ENCODE measurements around the gene GPR18. TPM values are rescaled to one million over a fixed set of nuclear protein-coding genes. Genes with fewer than 3 reads are reported as not detected.

GPR18 gene, protein sequence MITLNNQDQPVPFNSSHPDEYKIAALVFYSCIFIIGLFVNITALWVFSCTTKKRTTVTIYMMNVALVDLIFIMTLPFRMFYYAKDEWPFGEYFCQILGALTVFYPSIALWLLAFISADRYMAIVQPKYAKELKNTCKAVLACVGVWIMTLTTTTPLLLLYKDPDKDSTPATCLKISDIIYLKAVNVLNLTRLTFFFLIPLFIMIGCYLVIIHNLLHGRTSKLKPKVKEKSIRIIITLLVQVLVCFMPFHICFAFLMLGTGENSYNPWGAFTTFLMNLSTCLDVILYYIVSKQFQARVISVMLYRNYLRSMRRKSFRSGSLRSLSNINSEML
- not detected in 2 replicates for total RNA-seq (2021)
- Bru-seq, nascent RNA: not detected
- BruChase-seq, experiment 1, labeled RNA remaining after a 2-hour chase: not detected
- percentile 14 among the genes with signal in this experiment for BruChase-seq, experiment 2, labeled RNA remaining after a 6-hour chase
- long read RNA-seq: 0 reads

DNA sequence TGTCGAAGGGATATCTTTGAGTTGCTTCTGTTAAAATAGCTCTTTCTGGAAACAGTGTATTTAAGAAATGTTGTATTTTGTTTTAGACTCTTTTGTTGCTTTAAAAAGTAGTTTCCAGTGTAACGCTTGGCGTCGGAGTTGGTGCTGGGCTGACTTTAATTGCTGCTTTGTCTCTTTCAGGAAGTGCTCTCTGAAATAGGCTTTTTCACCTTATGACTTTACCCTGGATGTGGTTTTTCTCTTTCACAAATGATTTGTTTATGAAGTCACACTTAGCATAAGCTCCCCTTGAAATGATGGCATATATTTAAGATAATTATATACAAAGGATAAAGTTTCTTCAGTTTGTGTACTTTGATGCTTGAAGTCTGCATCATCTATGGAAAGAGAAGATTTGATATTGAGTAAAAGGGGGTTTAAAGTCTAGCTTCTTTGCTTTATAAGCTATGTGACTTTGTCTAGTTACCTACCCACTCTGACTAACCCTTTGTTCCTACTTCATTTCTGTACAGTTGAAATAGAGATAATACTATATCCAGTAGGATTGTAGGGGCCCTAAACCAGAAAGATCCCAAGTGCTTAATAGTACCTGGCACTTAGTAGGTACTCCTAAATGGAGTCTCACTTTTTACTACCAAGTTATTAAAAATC is at the start of gene GPR18:
Gene GPR18, minus strand, starts transcription at position 170 of the 651 bp plus-strand sequence. CDS start 2,507 bp downstream, outside the sequence.
- H3K4me1 ChIP-seq (ENCODE audit: insufficient read depth, low read length, poor library complexity, severe bottlenecking): peaks cover 8% of the 10 kb centered on the region
- H3K27ac ChIP-seq (ENCODE audit: low read depth, low read length, poor library complexity, severe bottlenecking): no peak within 1 kb of the TSS
- CTCF ChIA-PET: no interaction called here
- no TSS peak for BruUV-seq (replicated peaks)
- H3K4me3 ChIP-seq (ENCODE audit: low read depth, low read length, poor library complexity, severe bottlenecking): no peak within 1 kb of the TSS
- no peaks in the 10 kb centered on the region for H3K9me3 ChIP-seq (ENCODE audit: low read depth, low read length, poor library complexity, severe bottlenecking)
- peaks cover 4% of the 10 kb centered on the region for H3K36me3 ChIP-seq (ENCODE audit: insufficient read depth, low read length, poor library complexity, severe bottlenecking)
- POLR2A ChIA-PET (ENCODE audit: low non-redundant PET): no interaction called here
- TF ChIP-seq, protein P1, sequence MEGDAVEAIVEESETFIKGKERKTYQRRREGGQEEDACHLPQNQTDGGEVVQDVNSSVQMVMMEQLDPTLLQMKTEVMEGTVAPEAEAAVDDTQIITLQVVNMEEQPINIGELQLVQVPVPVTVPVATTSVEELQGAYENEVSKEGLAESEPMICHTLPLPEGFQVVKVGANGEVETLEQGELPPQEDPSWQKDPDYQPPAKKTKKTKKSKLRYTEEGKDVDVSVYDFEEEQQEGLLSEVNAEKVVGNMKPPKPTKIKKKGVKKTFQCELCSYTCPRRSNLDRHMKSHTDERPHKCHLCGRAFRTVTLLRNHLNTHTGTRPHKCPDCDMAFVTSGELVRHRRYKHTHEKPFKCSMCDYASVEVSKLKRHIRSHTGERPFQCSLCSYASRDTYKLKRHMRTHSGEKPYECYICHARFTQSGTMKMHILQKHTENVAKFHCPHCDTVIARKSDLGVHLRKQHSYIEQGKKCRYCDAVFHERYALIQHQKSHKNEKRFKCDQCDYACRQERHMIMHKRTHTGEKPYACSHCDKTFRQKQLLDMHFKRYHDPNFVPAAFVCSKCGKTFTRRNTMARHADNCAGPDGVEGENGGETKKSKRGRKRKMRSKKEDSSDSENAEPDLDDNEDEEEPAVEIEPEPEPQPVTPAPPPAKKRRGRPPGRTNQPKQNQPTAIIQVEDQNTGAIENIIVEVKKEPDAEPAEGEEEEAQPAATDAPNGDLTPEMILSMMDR (conservative IDR thresholded peaks at IDR 0.05; ENCODE audit: low read depth, low read length): no peak
- no peak for TF ChIP-seq EZH2 (IDR thresholded peaks at IDR 0.05; ENCODE audit: borderline replicate concordance, low read depth, low read length, poor library complexity, severe bottlenecking)
- peak; percentile 8 for DNase-seq (ENCODE audit: low spot score)
- H3K27me3 ChIP-seq (replicated peaks; ENCODE audit: insufficient read depth, low read depth, low read length, poor library complexity): no peaks in the 10 kb centered on the region
- intact Hi-C loops (cut with micrococcal nuclease; ENCODE audit: unreplicated experiment): no loop called here

DNA sequence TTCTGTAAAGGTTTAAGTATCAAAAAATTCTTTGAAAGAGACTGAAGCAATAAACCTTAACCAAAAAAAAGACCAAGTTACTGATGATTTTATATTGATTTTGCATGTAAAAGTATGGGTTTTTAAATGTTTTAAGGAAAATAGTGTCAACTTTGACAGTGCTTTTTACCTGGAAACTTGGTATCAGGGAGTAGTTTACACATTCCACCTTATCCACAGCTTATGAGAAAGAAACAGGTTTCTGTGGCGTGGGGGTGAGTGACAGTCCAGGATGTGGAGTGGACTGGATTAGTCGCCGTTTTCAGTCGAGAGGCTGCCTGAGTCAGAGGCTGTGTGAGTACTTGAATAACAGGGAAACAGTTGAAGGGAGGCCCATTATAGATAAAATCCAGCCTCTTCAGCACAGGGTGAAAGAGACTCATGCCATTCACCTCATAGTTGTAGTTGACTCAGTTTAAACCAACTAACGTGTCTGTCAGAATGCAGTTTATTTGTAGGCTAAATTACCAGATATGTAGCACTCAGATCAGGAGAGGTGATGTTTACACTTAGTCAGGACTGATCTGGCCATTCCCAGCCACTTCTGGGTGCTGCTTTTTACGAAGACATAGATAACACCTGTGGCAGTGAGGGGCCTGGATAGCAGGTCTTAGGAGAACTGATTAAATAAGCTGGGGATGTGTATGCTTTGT is 49.6 kb upstream of the GPR18 start:
- CTCF ChIA-PET: no interaction called here
- POLR2A ChIA-PET (ENCODE audit: low non-redundant PET): no interaction called here
- DNase-seq (ENCODE audit: low spot score): no peak
- Histone ChIP-seq H3K27ac (ENCODE audit: low read depth, low read length, poor library complexity, severe bottlenecking) (no peak overlapping the region), H3K27me3 (replicated peaks; ENCODE audit: insufficient read depth, low read depth, low read length, poor library complexity) (no peaks in the 10 kb centered on the region), H3K36me3 (ENCODE audit: insufficient read depth, low read length, poor library complexity, severe bottlenecking) (no peaks in the 10 kb centered on the region), H3K9me3 (ENCODE audit: low read depth, low read length, poor library complexity, severe bottlenecking) (no peaks in the 10 kb centered on the region), H3K4me1 (ENCODE audit: insufficient read depth, low read length, poor library complexity, severe bottlenecking) (no peaks in the 10 kb centered on the region), H3K4me3 (ENCODE audit: low read depth, low read length, poor library complexity, severe bottlenecking) (no peak overlapping the region)
- BruUV-seq (replicated peaks): no TSS peak
- TF ChIP-seq, protein P1 (conservative IDR thresholded peaks at IDR 0.05; ENCODE audit: low read depth, low read length): no peak
- no peak for TF ChIP-seq EZH2 (IDR thresholded peaks at IDR 0.05; ENCODE audit: borderline replicate concordance, low read depth, low read length, poor library complexity, severe bottlenecking)
- intact Hi-C loops (cut with micrococcal nuclease; ENCODE audit: unreplicated experiment): no loop called here

- no peak within 1 kb of the TSS for H3K27ac ChIP-seq (ENCODE audit: low read depth, low read length, poor library complexity, severe bottlenecking)
Measured at GRCh38 chr13:99307247-99307646, 49.1 kb upstream of the GPR18 start, which contains the start of gene GPR183. Gene GPR183, minus strand, starts transcription at chr13:99307399. Its CDS starts 11,254 bp downstream, at chr13:99296145.

More at GRCh38 chr13:99307247-99307646, 49.1 kb upstream of the GPR18 start, which contains the start of gene GPR183:
- ChIA-PET CTCF (no interaction called here), POLR2A (ENCODE audit: low non-redundant PET) (no interaction called here)
- TF ChIP-seq EZH2 (IDR thresholded peaks at IDR 0.05; ENCODE audit: borderline replicate concordance, low read depth, low read length, poor library complexity, severe bottlenecking): no peak
- TF ChIP-seq, protein P1 (conservative IDR thresholded peaks at IDR 0.05; ENCODE audit: low read depth, low read length): no peak
- Histone ChIP-seq H3K4me3 (ENCODE audit: low read depth, low read length, poor library complexity, severe bottlenecking) (no peak within 1 kb of the TSS), H3K36me3 (ENCODE audit: insufficient read depth, low read length, poor library complexity, severe bottlenecking) (no peaks in the 10 kb centered on the region), H3K4me1 (ENCODE audit: insufficient read depth, low read length, poor library complexity, severe bottlenecking) (no peaks in the 10 kb centered on the region), H3K9me3 (ENCODE audit: low read depth, low read length, poor library complexity, severe bottlenecking) (no peaks in the 10 kb centered on the region), H3K27me3 (replicated peaks; ENCODE audit: insufficient read depth, low read depth, low read length, poor library complexity) (no peaks in the 10 kb centered on the region)
- intact Hi-C loops (cut with micrococcal nuclease; ENCODE audit: unreplicated experiment): no loop called here
- BruUV-seq (replicated peaks): no TSS peak
- no peak for DNase-seq (ENCODE audit: low spot score)
